Esophagus squamous epithelium (tissue), 5 donors: ENCODE results near the gene SLC44A1. TPM values are rescaled to one million over a fixed set of nuclear protein-coding genes. Genes with fewer than 3 reads are reported as not detected.
A peak's percentile ranks its signal among the peaks of the same experiment; 100 is the strongest.

Experiments
- DNase-seq: peaks from one replicate; lab custom pipeline; 2025; lab: John Stamatoyannopoulos, UW
- H3K27ac ChIP-seq, 4 donors: fragments of 200-600 bp; sonication (generic); one replicate each; pipeline ENCODE4 v1.5.1; 2016 to 2019; ENCODE audit warnings: mild to moderate bottlenecking in 1 of 4
- H3K27me3 ChIP-seq, 4 donors: fragments of 200-600 bp; sonication (generic); 1 replicate in 3 of 4; 2 replicates in 1 of 4; pipeline versions ENCODE4 v1.5.1 to v1.6.0; 2017 to 2021; ENCODE audit warnings: antibody characterized with exemption in 1 of 4
- H3K36me3 ChIP-seq, 3 donors: fragments of 200-600 bp; sonication (generic); one replicate each; pipeline ENCODE4 v1.5.1; 2016 to 2019
- H3K4me1 ChIP-seq, 3 donors: fragments of 200-600 bp; sonication (generic); one replicate each; pipeline ENCODE4 v1.5.1; 2017 to 2019
- H3K4me3 ChIP-seq, 4 donors: fragments of 200-600 bp; sonication (generic); 1 replicate in 3 of 4; 2 replicates in 1 of 4; pipeline ENCODE4 v1.5.1; 2016 to 2019; ENCODE audit warnings: mild to moderate bottlenecking in 2 of 4, moderate library complexity in 1 of 4
- H3K9me3 ChIP-seq, 3 donors: fragments of 200-600 bp; sonication (generic); one replicate each; pipeline ENCODE4 v1.5.1; 2016 to 2019
- CTCF ChIP-seq, 6 experiments: fragments of 450-650 bp in 4 of 6; fragments of 200-600 bp in 2 of 6; sonication (generic) in 2 of 6; IDR thresholded peaks; one replicate each; pipeline ENCODE4 v1.5.1; 2016 to 2019; ENCODE audit warnings: antibody characterized with exemption in 6 of 6, mild to moderate bottlenecking in 4 of 6, moderate library complexity in 4 of 6
- POLR2A ChIP-seq, 4 donors: fragments of 450-650 bp; IDR thresholded peaks; one replicate each; pipeline ENCODE4 v1.6.1; 2017; ENCODE audit warnings: antibody characterized with exemption in 4 of 4, mild to moderate bottlenecking in 4 of 4, moderate library complexity in 3 of 4
- WGBS, 2 donors: methylation state at CpG; one replicate each; pipeline ENCODE4 v1.1.5; 2018; 5-methylcytosine and 5-hydroxymethylcytosine counted together
- intact Hi-C: fragments of 100-400 bp; cut with DNase I; formaldehyde crosslinking; loops from one replicate; pipeline ENCODE4 v1.15.0; 2022
- total RNA-seq, 4 donors: library from RNA; depleted of rRNA; stranded (reverse); fragments of >200 nt; gene quantifications; one replicate each; pipeline ENCODE4 v1.1.0, GENCODE V29; 2016
- donor health status: DM: yes; HTN: yes; CAD: no.

SLC44A1 gene
- total RNA-seq, result 10 to 100 TPM; 19.9 to 52.9 (median 37.8) TPM

DNA sequence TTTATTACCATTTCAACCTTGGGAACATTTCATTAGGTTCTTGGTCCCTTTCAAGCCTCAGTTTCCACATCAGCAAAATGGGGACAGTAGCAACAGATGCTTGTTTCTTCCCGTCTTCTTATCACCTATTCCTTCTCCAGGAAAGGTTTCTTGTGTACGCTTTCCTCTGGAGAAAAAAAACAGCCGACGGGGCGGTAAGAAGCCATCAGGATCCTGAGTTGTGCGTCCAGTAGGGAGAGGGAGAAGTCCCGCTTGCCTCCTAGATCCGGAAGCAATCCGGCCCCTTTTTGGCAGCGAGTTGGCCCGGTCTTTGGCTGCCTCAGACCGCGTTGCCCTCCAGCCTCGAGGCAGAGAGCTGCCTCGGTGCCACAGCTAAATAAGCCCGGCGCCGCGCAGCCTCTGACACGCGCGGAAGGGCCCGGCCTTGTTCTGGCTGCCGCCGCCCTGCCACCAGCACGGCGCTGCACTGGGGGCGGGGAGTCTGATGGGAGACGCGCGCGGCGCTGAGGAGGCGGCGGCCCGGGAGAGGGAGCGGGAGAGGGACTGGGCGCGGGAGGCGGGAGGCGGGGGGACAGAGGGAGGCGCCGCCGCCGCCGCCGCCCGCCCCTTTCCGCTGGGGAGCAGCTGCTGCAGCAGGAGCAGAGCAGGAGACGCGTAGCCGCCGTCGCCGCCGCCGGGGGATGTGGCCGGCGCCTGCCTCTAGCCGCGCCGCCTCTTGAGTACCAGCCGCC lies at the start of gene SLC44A1:
TSS of gene SLC44A1 (plus strand) at position 649 of the 731 bp plus-strand sequence. CDS start 218 bp downstream, outside the sequence.
- H3K4me1 ChIP-seq, result peaks cover 3 to 51% (median 3%) of the 10 kb centered on the region in 3 donors
- 0 to 15% methylated on average over 6 to 11 of the region's 63 CpGs for WGBS, 2 donors
- H3K27me3 ChIP-seq, result no peaks in the 10 kb centered on the region
- TF ChIP-seq CTCF (IDR thresholded peaks at IDR 0.05) (peak in 3 of 6 experiments; percentile 4 to 41 (median 8)), POLR2A (IDR thresholded peaks at IDR 0.05) (peak in 2 of 4 donors; percentile 83 to 89)
- no peaks in the 10 kb centered on the region for H3K36me3 ChIP-seq
- no peaks in the 10 kb centered on the region for H3K9me3 ChIP-seq
- peak; percentile 69 for DNase-seq
- intact Hi-C loops, result loop anchor here (10.0 kb wide), 1 partner anchor 171 kb away; no protein-coding TSS in a partner anchor
- H3K27ac ChIP-seq, result peak within 1 kb of the TSS; percentile 88 to 95 (median 91)
- H3K4me3 ChIP-seq, result peak within 1 kb of the TSS; percentile 82 to 96 (median 88)

- intact Hi-C loops, result no loop called here
- Histone ChIP-seq H3K27ac (no peak overlapping the region), H3K4me3 (no peak overlapping the region), H3K9me3 (no peaks in the 10 kb centered on the region), H3K4me1 (no peaks in the 10 kb centered on the region), H3K36me3 (no peaks in the 10 kb centered on the region), H3K27me3 (no peaks in the 10 kb centered on the region)
- no peak for TF ChIP-seq CTCF (IDR thresholded peaks at IDR 0.05)
- TF ChIP-seq POLR2A (IDR thresholded peaks at IDR 0.05), result no peak
- DNase-seq, result no peak
- 33 to 40% methylated on average over 2 of the region's 2 CpGs for WGBS, 2 donors
These were observed 49.2 kb upstream of the SLC44A1 start for GRCh38 chr9:105195259-105195658.

DNA sequence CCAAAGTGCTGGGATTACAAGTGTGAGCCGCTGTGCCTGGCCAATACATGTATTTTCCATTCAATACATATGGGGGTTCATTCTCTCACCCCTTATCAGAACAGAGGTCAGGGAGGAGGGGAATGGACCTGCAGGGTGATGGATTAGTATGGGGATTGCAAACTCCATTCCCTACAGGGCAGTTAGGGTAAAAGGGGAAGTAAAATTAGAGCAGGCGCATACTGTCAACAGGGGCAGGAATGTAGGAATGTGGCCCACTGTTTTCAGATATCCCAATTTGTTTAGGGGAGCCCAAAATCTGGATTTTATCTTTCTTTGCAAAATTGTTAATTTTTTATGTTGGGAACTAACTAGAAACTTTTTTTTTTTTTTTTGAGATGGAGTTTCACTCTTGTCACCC lies 46.4 kb upstream of the SLC44A1 start:
- no peak for DNase-seq

GRCh38 chr9:105198865-105199264 lies 45.6 kb upstream of the SLC44A1 start:
- H3K36me3 ChIP-seq, result no peaks in the 10 kb centered on the region
- DNase-seq, result no peak
- TF ChIP-seq POLR2A (IDR thresholded peaks at IDR 0.05) (no peak), CTCF (IDR thresholded peaks at IDR 0.05) (no peak)
- no peaks in the 10 kb centered on the region for H3K27me3 ChIP-seq
- H3K4me1 ChIP-seq, result no peaks in the 10 kb centered on the region
- no peaks in the 10 kb centered on the region for H3K9me3 ChIP-seq
- H3K27ac ChIP-seq, result no peak overlapping the region
- H3K4me3 ChIP-seq, result no peak overlapping the region
- 11 to 56% methylated on average over 1 of the region's 1 CpG for WGBS, 2 donors
- intact Hi-C loops, result no loop called here

More for the DNA sequence above, 46.4 kb upstream of the SLC44A1 start:
- no peak overlapping the region for H3K27ac ChIP-seq
- no peak overlapping the region for H3K4me3 ChIP-seq
- H3K4me1 ChIP-seq, result no peaks in the 10 kb centered on the region
- no peaks in the 10 kb centered on the region for H3K9me3 ChIP-seq
- WGBS, 2 donors, result 83 to 91% methylated on average over 2 of the region's 2 CpGs
- no peaks in the 10 kb centered on the region for H3K27me3 ChIP-seq
- no peaks in the 10 kb centered on the region for H3K36me3 ChIP-seq
- intact Hi-C loops, result no loop called here
- TF ChIP-seq CTCF (IDR thresholded peaks at IDR 0.05), result no peak
- no peak for TF ChIP-seq POLR2A (IDR thresholded peaks at IDR 0.05)

GRCh38 chr9:105204416-105204815 lies 40.0 kb upstream of the SLC44A1 start:
- Histone ChIP-seq H3K36me3 (no peaks in the 10 kb centered on the region), H3K9me3 (no peaks in the 10 kb centered on the region), H3K4me1 (peaks cover 0 to 14% (median 3%) of the 10 kb centered on the region in 3 donors), H3K4me3 (no peak overlapping the region), H3K27ac (no peak overlapping the region), H3K27me3 (no peaks in the 10 kb centered on the region)
- no peak for DNase-seq
- no peak for TF ChIP-seq CTCF (IDR thresholded peaks at IDR 0.05)
- no peak for TF ChIP-seq POLR2A (IDR thresholded peaks at IDR 0.05)
- 90 to 95% methylated on average over 3 of the region's 3 CpGs for WGBS, 2 donors
- intact Hi-C loops, result no loop called here
